Stimulated activated naive CD8-positive, alpha-beta T cell treated with anti-CD3 and anti-CD28 coated beads, Interleukin-15, amount 100 ng/mL, for 72 hours (primary cell): ENCODE measurements around the gene NRL.

Experiments used
- ATAC-seq: fragments of 150-1000 bp; cut with Tn5 transposase; 2 replicates; pipeline ENCODE4 v1.10.0; 2021; ENCODE audit warnings: mild to moderate bottlenecking, moderate library complexity
- DNase-seq, 2 donors: peaks; one replicate each; pipeline ENCODE4 v3.0.0; 2021 to 2022
- H3K27ac Mint-ChIP-seq, 2 donors: one replicate each; pipeline ENCODE4 v1.8.0; 2022; ENCODE audit warnings: mild to moderate bottlenecking in 2 of 2, mixed read lengths in 2 of 2, moderate library complexity in 2 of 2
- H3K27me3 Mint-ChIP-seq: one replicate; pipeline ENCODE4 v1.8.0; 2022; ENCODE audit warnings: mixed read lengths
- H3K4me1 Mint-ChIP-seq: one replicate; pipeline ENCODE4 v1.8.0; 2022; ENCODE audit warnings: mild to moderate bottlenecking, mixed read lengths
- H3K4me3 Mint-ChIP-seq, 2 donors: one replicate each; pipeline ENCODE4 v1.8.0; 2022; ENCODE audit warnings: mild to moderate bottlenecking in 2 of 2, mixed read lengths in 2 of 2, moderate library complexity in 1 of 2
- H3K9me3 Mint-ChIP-seq, 2 donors: one replicate each; pipeline ENCODE4 v1.8.0; 2022; ENCODE audit warnings: mixed read lengths in 2 of 2

Gene NRL

GRCh38 chr14:24114532-24115421 is at the start of gene NRL, which contains the start of gene DCAF11:
Gene NRL (minus strand): TSS chr14:24114949. CDS start chr14:24082848, 32,101 bp downstream.
Gene DCAF11 (plus strand): TSS chr14:24114777. CDS start chr14:24115595, 818 bp downstream.
- peaks cover 22% of the 10 kb centered on the region for H3K4me1 Mint-ChIP-seq
- H3K9me3 Mint-ChIP-seq: no peaks in the 10 kb centered on the region
- H3K27ac Mint-ChIP-seq: peak within 1 kb of the TSS; percentile 98 to 99
- ATAC-seq: peak; percentile 92
- DNase-seq: peak; percentile 99
- H3K4me3 Mint-ChIP-seq: peak within 1 kb of the TSS; percentile 94 to 97
- no peaks in the 10 kb centered on the region for H3K27me3 Mint-ChIP-seq

- DNase-seq: no peak
- no peaks in the 10 kb centered on the region for H3K9me3 Mint-ChIP-seq
- H3K4me1 Mint-ChIP-seq: peaks cover 76% of the 10 kb centered on the region
- H3K27ac Mint-ChIP-seq: peak overlapping the region; percentile 100
- no peak for ATAC-seq
- H3K4me3 Mint-ChIP-seq: peak overlapping the region; percentile 96 to 98
- H3K27me3 Mint-ChIP-seq: no peaks in the 10 kb centered on the region
Observed at GRCh38 chr14:24162093-24162492, 47.3 kb upstream of the NRL start.

- DNase-seq: peak; percentile 98 to 99
- peaks cover 67% of the 10 kb centered on the region for H3K4me1 Mint-ChIP-seq
- no peaks in the 10 kb centered on the region for H3K9me3 Mint-ChIP-seq
Observed at GRCh38 chr14:24160850-24161804, 46.4 kb upstream of the NRL start, which contains the start of gene IRF9. Gene IRF9 (plus strand): TSS chr14:24161265. CDS start chr14:24162145, 880 bp downstream.

GRCh38 chr14:24160499-24160849 is 45.7 kb upstream of the NRL start:
- H3K27me3 Mint-ChIP-seq: no peaks in the 10 kb centered on the region
- DNase-seq (no peak), ATAC-seq (no peak)
- peaks cover 60% of the 10 kb centered on the region for H3K4me1 Mint-ChIP-seq
- no peaks in the 10 kb centered on the region for H3K9me3 Mint-ChIP-seq
- peak overlapping the region; percentile 100 for H3K27ac Mint-ChIP-seq
- H3K4me3 Mint-ChIP-seq: peak overlapping the region in 1 of 2 donors; percentile 19

More at GRCh38 chr14:24160850-24161804, 46.4 kb upstream of the NRL start, which contains the start of gene IRF9:
- ATAC-seq: peak; percentile 91
- Mint-ChIP-seq H3K27ac (peak within 1 kb of the TSS; percentile 100), H3K27me3 (no peaks in the 10 kb centered on the region), H3K4me3 (peak within 1 kb of the TSS; percentile 96 to 98)

- Mint-ChIP-seq H3K9me3 (no peaks in the 10 kb centered on the region), H3K27me3 (no peaks in the 10 kb centered on the region), H3K4me3 (peak overlapping the region in 1 of 2 donors; percentile 19), H3K4me1 (peaks cover 55% of the 10 kb centered on the region), H3K27ac (peak overlapping the region; percentile 100)
- ATAC-seq (no peak), DNase-seq (no peak)
Observed at GRCh38 chr14:24159777-24160498, 45.2 kb upstream of the NRL start.

- Mint-ChIP-seq H3K27ac (peak overlapping the region; percentile 62 to 76), H3K4me1 (peaks cover 29% of the 10 kb centered on the region), H3K27me3 (no peaks in the 10 kb centered on the region), H3K9me3 (no peaks in the 10 kb centered on the region), H3K4me3 (no peak overlapping the region)
- DNase-seq: no peak
- no peak for ATAC-seq
Observed at GRCh38 chr14:24157331-24157730, 42.6 kb upstream of the NRL start.

GRCh38 chr14:24156840-24157239 is 42.1 kb upstream of the NRL start:
- Mint-ChIP-seq H3K4me1 (peaks cover 24% of the 10 kb centered on the region), H3K4me3 (no peak overlapping the region), H3K27me3 (no peaks in the 10 kb centered on the region), H3K27ac (peak overlapping the region in 1 of 2 donors; percentile 62), H3K9me3 (no peaks in the 10 kb centered on the region)
- no peak for DNase-seq
- ATAC-seq: no peak

GRCh38 chr14:24155100-24155499 is 40.4 kb upstream of the NRL start:
- ATAC-seq: no peak
- no peaks in the 10 kb centered on the region for H3K27me3 Mint-ChIP-seq

GRCh38 chr14:24151404-24152080 is 36.8 kb upstream of the NRL start:
- Mint-ChIP-seq H3K9me3 (no peaks in the 10 kb centered on the region), H3K4me1 (peaks cover 37% of the 10 kb centered on the region), H3K27ac (no peak overlapping the region), H3K4me3 (no peak overlapping the region), H3K27me3 (no peaks in the 10 kb centered on the region)
- no peak for DNase-seq
- no peak for ATAC-seq

More at GRCh38 chr14:24155100-24155499, 40.4 kb upstream of the NRL start:
- H3K9me3 Mint-ChIP-seq: no peaks in the 10 kb centered on the region
- no peak for DNase-seq
- no peak overlapping the region for H3K4me3 Mint-ChIP-seq
- peaks cover 19% of the 10 kb centered on the region for H3K4me1 Mint-ChIP-seq
- peak overlapping the region; percentile 7 to 88 for H3K27ac Mint-ChIP-seq

- no peak for DNase-seq
- no peaks in the 10 kb centered on the region for H3K27me3 Mint-ChIP-seq
- no peak for ATAC-seq
- H3K4me3 Mint-ChIP-seq: no peak overlapping the region
- H3K4me1 Mint-ChIP-seq: peaks cover 42% of the 10 kb centered on the region
- no peaks in the 10 kb centered on the region for H3K9me3 Mint-ChIP-seq
- peak overlapping the region in 1 of 2 donors; percentile 80 for H3K27ac Mint-ChIP-seq
Observed at GRCh38 chr14:24150993-24151392, 36.2 kb upstream of the NRL start.

- H3K27ac Mint-ChIP-seq: no peak overlapping the region
- ATAC-seq: no peak
Observed at GRCh38 chr14:24150567-24150966, 35.8 kb upstream of the NRL start.

GRCh38 chr14:24150061-24150460 is 35.3 kb upstream of the NRL start:
- H3K27ac Mint-ChIP-seq: no peak overlapping the region
- H3K4me1 Mint-ChIP-seq: peaks cover 51% of the 10 kb centered on the region
- ATAC-seq (no peak), DNase-seq (no peak)
- H3K9me3 Mint-ChIP-seq: no peaks in the 10 kb centered on the region
- H3K27me3 Mint-ChIP-seq: no peaks in the 10 kb centered on the region
- no peak overlapping the region for H3K4me3 Mint-ChIP-seq

More at GRCh38 chr14:24150567-24150966, 35.8 kb upstream of the NRL start:
- no peak for DNase-seq
- Mint-ChIP-seq H3K9me3 (no peaks in the 10 kb centered on the region), H3K27me3 (no peaks in the 10 kb centered on the region), H3K4me1 (peaks cover 46% of the 10 kb centered on the region), H3K4me3 (no peak overlapping the region)

- DNase-seq (no peak), ATAC-seq (no peak)
- H3K27me3 Mint-ChIP-seq: no peaks in the 10 kb centered on the region
- no peaks in the 10 kb centered on the region for H3K9me3 Mint-ChIP-seq
- no peak overlapping the region for H3K27ac Mint-ChIP-seq
- H3K4me1 Mint-ChIP-seq: peaks cover 57% of the 10 kb centered on the region
- peak overlapping the region; percentile 56 to 93 for H3K4me3 Mint-ChIP-seq
Observed at GRCh38 chr14:24149302-24149969, 34.7 kb upstream of the NRL start.
